Measurements from ENCODE around the gene XYLT1.

DNA sequence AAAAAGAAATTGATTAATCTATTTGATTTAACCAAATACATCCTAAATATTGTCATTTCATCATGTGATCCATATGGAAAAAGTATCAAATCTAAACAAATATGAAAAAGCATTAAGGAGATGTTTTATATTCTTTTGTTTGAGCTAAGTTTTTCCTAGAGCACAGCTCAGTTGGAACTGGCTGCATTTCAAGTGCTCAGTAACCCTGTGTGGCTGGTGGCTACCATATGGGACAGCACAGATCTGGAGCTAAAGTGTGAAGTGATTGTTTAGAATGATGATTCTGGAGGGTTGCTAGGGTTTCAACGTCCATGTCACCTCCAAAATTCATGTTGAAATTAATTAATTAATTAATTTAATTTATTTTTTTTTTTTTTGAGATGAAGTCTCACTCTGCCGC is 137.5 kb downstream of the XYLT1 start:
- TF ChIP-seq EZH2 (IDR thresholded peaks at IDR 0.05) (no peak), POLR2AphosphoS5 (IDR thresholded peaks at IDR 0.05; ENCODE audit: borderline replicate concordance, low read depth, low read length) (no peak), FOXP2 (optimal IDR thresholded peaks at IDR 0.05; ENCODE audit: control extremely low read depth, extremely low read length, insufficient read depth) (no peak)

Measured in SK-N-MC (cell line).